Activated gamma-delta T cell treated with anti-CD3 and anti-CD28 coated beads, Interleukin-2, amount 50 U/mL, for 16 hours (primary cell): ENCODE results near the gene ELL.

ENCODE experiments used
- DNase-seq: peaks from one replicate; pipeline ENCODE4 v3.0.0-alpha.2; 2020; ENCODE audit warnings: low read depth

Gene ELL

DNA sequence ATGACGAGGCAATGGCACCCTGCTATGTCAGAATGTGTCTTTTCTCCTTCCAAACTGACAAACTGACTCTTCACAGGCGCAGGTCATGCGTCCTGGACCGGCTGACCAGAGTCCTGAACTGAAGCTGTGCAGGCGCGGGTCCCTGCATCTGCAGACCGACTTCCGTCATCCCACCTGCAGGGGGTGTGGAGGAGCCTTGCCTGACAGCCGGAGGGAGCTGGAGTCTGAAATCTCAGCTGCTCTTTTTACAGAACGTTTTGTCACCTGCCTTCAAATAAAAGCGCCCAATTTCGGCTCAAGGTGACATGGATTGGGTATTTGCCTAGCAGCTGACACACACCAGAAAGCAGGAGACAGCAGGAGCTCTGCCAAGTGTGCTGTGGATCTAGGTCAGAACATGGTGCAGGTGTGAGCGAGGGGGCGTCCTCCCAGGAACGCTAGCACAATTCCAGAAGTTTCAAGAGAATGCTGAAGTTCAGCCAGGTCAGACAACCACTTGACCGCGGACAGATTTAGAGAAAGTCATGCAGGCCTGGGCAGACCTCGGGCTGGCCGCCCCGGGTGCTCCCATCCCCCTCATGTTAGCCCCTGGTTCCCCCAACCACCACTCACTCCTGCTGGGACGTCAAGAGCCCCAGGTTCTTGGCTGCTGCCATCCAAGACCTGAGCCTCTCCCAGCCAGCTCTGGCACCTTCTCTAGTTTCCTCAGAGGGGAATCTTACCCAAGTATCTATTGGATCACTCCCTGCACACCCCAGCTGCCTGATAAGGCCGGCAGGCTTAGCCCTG lies 32.8 kb downstream of the ELL start:
- DNase-seq = no peak

DNA sequence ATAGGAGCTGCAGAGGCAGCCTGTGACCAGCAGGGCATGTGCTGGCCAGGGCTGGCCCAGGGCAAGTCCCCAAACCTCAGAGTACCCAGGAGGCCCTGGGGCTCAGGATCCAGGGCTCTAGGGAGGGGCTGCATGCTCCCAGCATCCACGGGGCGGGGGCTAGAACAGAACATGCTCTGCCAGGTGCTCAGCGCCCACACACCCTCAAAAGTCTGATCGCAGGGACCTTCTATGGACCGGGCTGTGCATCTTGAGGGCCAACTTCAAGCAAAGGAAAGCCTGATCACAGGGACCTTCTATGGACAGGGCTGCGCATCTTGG lies 33.5 kb downstream of the ELL start:
- DNase-seq = no peak

DNA sequence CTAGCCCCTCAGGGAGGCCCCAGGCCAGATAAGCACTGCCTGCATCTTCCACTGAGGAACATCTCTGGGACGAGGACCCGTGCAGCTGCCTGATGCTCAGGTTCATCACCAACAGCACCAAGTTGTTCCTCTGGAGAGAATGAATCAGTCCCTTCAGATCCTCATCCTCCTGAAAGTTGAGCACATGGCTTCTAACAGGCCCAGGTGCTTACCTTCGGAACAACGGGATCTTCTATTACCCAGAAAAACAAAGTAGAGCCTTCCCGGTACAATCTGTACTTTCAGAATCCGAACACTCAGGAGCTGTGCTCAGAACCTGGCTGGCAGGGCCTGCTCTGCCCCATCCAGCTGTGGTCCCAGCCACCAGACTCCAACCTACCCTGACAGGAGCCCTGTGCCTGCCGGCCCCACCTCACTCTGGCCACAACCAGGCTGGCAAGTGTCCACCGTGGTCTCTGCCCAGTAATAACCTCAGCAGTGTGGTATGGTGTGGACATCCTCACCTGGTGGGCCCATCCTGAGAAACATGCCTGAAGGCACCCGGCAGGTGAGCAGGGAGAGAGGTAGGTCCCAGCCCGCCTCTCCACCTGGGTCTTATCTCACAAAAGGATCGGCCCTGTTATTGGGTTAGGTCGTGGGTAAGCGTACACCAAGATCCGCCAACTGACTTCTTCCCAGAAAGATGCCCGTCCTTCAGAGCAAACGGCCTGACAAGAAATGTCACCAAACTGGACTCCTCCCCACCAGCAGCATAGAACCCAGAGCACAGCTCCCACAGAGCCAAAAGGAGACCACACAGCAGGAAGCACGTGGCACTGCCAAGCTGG lies 34.1 kb downstream of the ELL start:
- DNase-seq = no peak

DNA sequence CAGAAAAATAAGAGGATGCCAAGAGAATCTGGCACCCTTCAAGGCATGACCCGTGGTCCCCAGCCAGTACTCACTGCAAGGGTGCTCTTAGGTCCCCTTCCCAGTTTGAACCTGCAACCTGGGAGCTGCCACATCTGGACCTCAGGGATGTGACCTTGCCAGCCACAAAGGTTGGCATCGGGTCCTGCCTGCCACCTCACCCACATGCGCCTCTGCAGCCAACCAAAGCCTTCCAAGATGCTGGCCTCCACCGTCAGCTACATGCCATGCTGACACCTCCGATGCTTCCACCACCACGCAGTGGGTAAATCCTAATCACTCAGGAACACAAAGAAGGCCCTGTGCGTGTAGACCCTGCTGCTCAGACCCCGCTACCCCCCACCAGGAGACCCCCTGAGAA lies 35.1 kb downstream of the ELL start:
- no peak for DNase-seq

DNA sequence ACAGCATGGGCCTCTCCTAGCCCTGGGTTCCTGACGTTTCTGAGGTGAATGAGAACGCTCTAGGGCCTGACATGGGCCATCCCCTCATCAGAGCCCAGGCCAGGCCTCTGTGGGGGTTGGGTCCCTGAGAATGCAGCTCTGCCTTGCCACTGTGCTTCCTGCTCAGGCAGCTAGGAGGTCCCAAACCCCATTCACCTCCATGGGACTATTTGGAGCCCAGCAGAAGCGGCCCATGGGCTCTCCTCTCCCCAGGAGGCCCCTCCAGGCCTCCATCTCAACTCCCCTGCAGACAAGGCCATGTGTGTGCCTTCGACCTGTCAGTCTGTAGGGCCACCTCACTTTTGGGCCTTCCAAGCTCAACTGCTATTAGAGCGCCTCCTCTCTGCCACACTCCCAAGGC lies 36.9 kb downstream of the ELL start:
- no peak for DNase-seq

DNA sequence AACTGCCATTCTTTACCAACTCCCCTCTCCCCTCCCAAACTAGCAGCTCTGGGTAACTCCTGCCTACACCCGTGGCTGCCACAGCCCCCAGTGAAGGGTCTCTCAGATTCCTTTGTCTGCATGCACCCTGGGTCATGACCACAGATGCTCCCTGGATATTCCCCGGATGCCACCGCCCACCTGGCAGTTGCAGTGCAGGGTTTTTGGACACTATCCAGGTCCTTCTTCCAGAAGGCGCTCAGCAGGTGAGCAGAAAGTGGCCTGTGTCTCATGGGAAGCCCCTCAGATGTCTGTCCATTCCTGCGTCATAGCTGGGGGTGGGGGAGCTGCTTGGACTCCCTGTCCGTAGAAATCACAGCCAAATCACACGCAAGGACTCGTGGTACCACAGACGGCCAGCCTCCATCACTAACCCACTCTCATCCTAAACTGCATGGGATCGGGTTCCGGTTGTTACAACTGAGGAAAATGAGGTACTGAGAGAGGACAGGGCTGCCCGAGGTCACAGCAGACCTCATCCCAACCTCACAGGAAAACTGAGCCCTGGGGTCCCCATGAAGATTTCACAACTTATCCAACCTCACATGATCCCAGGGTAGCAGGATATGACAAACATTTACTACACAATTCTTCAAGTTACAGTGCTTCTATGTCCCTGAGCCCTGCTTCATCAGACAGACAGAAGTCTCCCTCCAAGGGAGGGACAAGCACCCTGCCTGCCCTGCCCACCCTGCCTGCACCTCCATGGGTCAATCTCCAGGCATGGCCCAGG lies 38.6 kb downstream of the ELL start:
- no peak for DNase-seq

DNA sequence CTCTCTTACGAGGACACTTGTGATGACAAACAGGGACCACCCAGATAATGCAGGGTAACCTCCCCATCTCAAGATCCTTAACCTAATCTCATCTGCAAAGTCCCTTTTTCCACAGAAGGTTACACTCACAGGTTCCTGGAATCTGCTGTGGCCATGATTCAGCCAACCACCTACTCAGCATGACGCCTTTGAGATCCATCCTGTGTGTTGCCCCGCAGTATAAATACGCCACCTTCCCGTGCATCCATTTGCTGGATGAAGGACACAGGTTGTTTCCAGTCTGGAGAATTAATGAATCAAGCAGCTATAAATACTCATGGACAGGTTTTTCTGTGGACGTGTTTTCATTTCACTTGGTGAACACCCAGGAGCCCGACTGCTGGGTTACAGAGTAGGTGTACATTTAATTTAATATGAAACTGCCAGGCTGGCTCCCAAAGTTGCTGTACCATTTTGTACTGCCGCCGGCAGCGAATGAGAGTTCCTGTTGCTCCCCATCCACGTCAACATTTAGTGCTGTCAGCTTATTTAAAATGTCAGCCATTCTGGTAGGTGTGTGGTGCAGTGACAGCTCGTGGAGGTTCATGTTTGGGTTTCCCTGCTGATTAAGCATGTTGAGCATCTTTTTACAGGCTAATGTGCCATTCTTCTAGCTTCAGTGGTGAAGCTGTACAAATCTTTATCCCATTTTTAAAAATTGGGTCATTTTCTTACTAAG lies 40.2 kb downstream of the ELL start:
- no peak for DNase-seq

DNA sequence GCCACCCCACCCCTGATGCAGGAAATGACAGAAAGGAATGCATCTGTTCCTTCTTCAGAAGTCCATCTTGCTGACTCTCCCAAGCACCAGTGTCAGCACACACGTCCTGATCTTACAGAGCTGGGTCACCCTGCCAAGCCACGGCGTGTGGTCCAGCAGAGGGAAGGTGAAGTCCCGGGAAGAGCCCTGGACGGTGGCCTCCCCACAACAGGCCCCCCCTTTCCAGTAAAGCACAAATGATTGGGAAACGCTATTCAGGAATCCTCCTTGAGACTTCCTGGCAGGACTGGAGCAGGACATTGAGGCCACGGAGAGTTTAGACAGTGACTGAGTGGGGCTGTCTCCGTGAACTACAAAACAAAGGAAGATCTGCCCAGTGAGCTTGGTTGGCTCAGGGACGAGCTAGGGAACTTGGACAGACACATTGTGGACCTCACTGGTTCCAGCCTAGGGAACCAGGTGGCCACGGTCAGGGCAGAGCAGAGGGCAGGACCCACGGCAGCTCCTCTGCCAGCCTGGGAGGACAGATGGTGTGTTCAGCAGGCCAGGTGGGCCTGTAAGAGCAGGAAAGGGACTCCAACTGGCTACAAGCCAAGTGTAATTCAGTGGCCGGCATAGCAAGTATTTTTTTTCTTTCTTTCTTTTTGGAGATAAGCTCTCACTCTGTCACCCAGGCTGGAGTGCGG lies 41.7 kb downstream of the ELL start:
- DNase-seq = no peak

DNA sequence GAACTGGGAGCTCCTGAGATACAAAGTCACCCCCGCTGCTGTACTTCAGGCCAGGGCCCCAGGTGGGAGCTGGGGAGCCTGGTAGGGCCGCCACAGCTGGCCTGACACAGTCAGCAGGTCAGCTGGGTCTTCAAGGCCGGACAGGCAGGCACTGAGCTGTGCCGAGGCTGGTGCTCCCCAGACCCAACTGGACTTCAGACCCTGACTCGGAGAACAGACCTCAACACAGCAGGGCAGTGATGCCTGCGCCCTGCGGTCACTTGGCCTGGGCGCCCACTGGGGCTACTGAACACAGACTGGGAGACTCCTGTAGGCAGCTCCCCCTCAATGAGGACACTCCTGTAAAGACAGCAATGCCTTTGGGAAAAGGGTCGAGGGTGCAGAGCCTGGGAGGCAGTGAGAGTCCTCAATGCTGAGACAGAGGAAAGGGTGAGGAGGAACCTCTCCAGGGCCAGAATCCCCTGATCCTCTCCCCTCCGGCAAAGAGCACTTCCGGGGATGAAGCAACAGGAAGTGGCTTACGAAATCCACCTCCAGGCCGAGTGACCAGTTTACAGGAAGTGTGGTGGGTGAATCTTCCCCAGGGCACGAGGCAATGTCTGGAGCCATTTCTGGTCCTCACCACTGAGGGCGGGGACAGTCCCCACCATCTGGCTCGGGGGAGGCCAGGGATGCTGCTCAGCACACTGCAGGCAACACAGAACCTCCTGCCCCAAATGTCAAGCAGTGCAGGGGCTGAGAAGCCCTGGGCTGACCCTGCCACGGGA lies 43.1 kb downstream of the ELL start:
- DNase-seq = peak; percentile 38

DNA sequence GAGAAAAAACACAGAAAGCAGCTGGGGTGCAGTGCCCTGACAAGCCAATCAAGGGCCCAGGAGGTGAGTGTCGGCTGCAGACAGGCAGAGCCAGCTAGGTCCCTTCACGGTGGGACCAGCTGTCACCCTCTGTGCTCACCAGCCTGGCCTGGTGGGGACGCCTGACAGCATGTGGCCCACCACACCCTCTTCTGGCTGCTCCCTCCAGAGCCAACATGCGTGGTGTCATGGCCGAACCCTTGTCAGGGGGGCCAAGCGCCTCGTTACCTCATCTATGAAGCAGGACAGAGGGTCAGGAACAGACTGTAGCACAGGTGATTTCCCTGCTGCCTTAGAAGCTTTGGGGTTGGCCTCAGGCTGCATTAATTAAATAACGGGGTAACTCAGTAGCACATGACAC lies 43.9 kb downstream of the ELL start:
- no peak for DNase-seq

DNA sequence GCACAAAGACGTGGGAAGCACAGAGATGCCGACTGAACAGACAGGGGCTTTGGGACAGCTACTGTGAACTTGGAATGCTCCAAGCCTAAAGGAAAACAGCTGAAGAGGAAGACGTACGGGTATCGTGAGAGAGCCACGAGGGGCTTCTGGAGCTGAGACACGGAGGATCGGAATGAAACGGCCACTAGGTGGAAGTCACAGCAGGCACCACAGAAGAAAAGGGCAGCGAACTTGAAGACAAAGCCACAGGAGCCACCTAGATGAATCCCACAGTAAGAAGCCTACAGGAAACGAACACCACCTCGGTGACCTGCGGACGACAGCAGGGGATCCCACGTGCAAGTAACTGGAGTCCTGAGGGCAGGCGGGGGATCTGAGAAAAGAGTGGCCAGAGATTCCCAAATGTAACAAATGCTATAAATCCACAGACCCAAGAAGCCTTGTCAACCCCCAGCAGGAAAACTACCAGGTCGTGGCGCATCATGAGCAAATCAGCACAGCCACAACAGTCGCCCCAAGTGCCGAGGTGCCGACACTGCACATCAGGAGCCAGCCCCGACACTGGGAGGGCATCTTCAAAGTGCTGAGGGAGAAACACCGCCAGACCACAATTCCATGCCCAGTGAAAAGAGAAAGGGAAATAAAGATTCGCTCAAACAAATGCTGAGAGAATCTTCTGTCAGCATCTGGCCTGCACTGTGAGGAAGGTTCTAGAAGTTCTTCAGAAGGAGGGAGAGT lies 44.7 kb downstream of the ELL start:
- DNase-seq = no peak

DNA sequence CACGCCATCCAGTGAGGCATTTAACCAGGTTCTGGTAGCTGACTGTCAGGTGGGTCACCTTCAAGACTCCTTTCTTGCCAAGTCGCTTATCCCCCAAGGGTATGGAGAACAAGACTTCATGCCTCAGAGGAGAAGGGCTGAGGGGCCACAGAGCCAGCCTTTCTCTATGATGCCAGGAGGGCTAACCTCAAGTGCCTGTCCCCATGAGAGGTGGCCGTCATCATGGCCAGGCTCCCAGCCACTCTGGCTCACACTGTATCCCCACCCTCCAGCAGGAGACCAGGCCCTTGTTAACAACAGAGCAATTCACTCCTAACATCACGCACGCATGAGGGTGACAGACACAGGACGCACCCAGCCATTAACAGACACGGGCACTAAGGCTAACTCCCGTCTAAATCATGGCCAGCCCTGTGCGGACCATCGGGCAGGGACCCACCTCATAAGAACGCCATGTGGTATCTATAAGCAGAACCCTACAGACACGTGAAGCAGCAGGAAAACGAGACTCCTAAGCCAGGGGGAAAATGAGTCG lies 45.3 kb downstream of the ELL start:
- no peak for DNase-seq

DNA sequence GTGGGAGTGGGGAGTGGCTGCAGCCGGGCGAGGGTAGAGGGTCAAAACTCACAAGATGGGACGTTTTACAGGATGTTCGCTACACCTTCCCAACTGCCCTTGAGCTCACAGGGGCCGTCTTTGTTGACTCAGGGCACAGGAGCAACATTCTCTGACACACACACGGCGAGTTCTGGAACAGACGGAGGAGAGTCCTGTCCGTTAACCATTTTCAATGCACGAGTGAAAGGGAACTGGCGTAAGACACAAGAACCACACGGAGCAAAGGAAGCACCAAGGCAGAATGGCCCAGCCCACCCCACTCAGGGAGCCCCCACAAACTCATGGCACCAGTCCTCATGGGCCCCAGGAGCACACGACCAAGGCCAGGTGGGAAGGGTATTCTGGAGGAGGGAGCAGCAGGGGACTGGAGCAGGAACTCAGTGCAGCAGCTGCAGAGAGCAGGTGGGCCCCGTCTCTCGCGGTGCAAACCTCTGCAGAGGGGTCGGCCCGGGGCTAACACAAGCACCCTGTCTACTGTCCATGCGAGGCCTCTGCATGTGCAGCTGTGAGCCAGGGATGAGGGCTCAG lies 46.0 kb downstream of the ELL start:
- no peak for DNase-seq

DNA sequence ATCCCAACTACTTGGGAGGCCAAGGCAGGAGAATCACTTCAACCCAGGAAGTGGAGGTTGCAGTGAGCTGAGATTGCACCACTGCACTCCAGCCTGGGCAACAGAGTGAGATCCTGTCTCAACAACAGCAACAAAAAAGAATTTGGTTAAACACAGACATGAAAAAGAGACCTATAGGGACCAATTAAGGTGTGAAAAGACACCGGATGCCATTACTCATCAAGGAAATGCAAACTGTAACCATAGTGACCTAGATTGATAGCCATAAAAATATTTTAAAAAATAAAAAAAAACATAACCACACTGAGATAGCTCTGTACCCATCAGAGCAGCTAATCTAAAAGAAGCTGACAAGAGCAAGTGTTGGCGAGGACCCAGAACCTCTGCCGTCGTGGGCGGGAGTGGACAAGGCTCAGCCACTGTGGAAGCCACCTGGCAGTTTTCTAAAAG lies 46.8 kb downstream of the ELL start:
- DNase-seq = no peak

DNA sequence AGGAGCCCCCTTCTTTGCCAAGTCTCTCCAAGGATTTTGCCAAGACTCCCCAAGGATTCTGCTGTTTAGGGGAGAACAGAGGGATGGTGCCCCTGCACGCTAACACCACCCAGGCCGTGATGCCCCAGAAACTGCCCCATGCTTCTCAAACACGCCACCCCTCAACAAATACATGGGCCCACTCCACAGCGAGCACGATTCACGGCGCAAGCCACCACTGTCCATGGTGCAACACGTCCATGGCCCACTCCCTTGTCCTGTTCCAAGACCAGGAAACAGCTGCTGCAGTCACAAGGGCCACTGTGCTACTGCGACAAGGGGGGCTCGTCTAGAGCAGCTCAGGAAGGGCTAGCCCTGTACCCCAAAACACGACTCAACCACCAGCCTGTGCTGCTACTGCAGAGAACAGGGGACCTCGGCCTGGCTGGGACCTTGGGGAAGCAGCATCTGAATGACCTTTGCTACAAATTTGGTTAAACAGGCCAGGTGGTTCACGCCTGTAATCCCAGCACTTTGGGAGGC lies 47.4 kb downstream of the ELL start:
- DNase-seq = no peak

DNA sequence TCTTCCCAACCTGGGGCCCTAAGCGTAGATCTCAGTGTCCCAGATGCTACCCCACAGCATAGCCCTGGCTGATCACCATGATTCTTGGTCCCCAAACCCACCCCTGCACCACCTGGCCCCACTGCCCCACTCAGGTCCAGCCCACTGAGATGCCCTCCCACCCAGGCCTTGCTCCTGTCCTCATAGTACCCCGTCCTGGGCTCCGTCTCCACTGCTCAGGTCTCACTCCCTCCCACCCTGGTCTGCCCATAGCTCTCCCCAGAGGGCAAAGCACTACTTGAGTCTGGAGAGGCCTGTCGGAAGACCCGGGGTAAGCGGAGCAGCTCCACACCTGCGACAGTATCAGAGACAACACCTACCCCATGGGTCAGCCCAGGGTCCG lies 48.2 kb downstream of the ELL start:
- no peak for DNase-seq

DNA sequence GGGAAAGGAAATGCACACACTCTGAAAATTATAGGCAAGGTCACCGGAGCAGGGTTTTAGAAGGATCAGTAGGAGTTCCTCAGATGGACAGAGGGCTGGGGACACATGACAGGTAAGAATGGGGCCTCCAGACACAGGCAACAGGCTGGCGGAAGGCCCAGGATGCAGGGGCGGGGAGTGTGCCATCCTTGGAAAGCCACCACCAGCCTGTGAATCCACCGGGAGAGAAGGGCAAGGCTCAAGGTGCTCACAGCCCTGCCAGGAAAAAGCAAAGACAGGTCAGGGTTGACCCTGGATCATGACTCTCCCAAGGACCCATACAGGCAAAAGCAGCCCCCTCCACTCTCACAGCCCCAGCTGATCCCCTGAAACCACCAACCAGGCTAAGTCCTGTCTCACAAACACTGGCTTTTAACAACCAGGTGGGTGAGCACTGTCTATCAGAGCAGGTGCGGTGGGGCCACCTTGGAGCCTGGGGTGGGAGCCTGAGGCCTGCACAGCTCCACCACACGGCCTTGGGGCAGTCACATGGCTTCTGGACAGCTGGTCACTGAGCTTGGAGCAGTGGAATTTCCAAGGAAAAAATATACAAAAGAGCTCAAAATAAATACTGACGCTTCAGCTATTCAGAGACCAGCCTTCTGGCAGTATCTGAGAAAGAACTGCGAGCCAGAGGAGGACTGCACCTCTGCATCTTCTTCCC lies 48.7 kb downstream of the ELL start:
- no peak for DNase-seq

DNA sequence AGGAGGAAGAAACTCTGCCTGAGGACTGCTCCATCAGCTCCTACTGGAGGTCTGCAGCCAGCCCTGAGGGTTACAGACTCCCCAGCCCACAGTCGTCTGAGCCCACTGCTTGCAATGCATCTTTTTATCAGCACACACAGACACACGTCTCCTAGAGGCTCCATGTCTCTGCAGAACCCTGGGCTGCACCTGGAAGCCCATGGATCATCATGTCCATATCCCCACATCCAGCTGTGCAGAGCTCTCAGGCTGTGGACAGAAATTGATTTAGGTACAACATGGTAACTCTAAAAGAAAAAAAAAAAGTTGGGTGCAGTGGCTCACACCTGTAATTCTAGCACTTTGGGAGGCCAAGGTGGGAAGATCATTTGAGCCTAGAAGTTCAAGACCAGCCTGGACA lies 51.1 kb downstream of the ELL start:
- no peak for DNase-seq
